ENCODE data around the gene FRS2. TPM values are rescaled to one million over a fixed set of nuclear protein-coding genes. Genes with fewer than 3 reads are reported as not detected.

Gene FRS2
- total RNA-seq, 1 experiment from 2014 or later = 33.7 TPM

GRCh38 chr12:69467366-69467765 is 2.8 kb upstream of the FRS2 start:
- no peak overlapping the region for H2BK12ac ChIP-seq (ENCODE audit: insufficient read length, low read depth, low read length)
- H3K9ac ChIP-seq (ENCODE audit: extremely low read depth, insufficient read length, low read length) = peak overlapping the region; percentile 4
- H3K4ac ChIP-seq (ENCODE audit: low read depth, low read length) = no peak overlapping the region
- H2AFZ ChIP-seq (ENCODE audit: low read length) = no peak overlapping the region
- no peak overlapping the region for H3K14ac ChIP-seq (ENCODE audit: insufficient read depth, low read length)
- H2BK120ac ChIP-seq (ENCODE audit: low read depth, low read length, poor library complexity, severe bottlenecking) = no peak overlapping the region
- no peaks in the 10 kb centered on the region for H4K20me1 ChIP-seq (ENCODE audit: control insufficient read depth, insufficient read depth, insufficient read length)
- H4K91ac ChIP-seq (ENCODE audit: insufficient read length, low read depth, low read length) = no peak overlapping the region
- TF ChIP-seq, protein P1, sequence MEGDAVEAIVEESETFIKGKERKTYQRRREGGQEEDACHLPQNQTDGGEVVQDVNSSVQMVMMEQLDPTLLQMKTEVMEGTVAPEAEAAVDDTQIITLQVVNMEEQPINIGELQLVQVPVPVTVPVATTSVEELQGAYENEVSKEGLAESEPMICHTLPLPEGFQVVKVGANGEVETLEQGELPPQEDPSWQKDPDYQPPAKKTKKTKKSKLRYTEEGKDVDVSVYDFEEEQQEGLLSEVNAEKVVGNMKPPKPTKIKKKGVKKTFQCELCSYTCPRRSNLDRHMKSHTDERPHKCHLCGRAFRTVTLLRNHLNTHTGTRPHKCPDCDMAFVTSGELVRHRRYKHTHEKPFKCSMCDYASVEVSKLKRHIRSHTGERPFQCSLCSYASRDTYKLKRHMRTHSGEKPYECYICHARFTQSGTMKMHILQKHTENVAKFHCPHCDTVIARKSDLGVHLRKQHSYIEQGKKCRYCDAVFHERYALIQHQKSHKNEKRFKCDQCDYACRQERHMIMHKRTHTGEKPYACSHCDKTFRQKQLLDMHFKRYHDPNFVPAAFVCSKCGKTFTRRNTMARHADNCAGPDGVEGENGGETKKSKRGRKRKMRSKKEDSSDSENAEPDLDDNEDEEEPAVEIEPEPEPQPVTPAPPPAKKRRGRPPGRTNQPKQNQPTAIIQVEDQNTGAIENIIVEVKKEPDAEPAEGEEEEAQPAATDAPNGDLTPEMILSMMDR (conservative IDR thresholded peaks at IDR 0.05) = no peak
- no peak overlapping the region for H3T11ph ChIP-seq (ENCODE audit: low read length)
- H2BK20ac ChIP-seq (ENCODE audit: low read depth, low read length, poor library complexity, severe bottlenecking) = no peak overlapping the region
- no peaks in the 10 kb centered on the region for H3K9me3 ChIP-seq (ENCODE audit: control insufficient read depth, low read depth, low read length)
- peak overlapping the region; percentile 15 to 18; a peak in 4 of 5 replicates for H3K4me3 Mint-ChIP-seq
- no peak for DNase-seq
- peaks cover 15% of the 10 kb centered on the region for H3K79me2 ChIP-seq (ENCODE audit: insufficient read depth, low read length)
- WGBS (ENCODE audit: extremely low coverage, insufficient read length, low lambda C conversion rate) = no CpG with 5 or more reads among the region's 4 CpGs
- H3K27me3 Mint-ChIP-seq (ENCODE audit: low read depth) = no peaks in the 10 kb centered on the region
- no peaks in the 10 kb centered on the region; a peak in 2 of 7 replicates for H3K36me3 Mint-ChIP-seq (ENCODE audit: insufficient read depth in 1 of 3, low read depth in 3 of 3)
- H3K27ac Mint-ChIP-seq = peak overlapping the region in 2 of 3 experiments; percentile 87 to 90; a peak in 5 of 7 replicates
- H2BK5ac ChIP-seq (ENCODE audit: insufficient read length, low read length) = no peak overlapping the region
- 0 out of 2 replicates have a peak, but pooled peaks cover 4% of the 10 kb centered on the region for H3K4me1 ChIP-seq (ENCODE audit: insufficient read depth, low read length)
- H3K23ac ChIP-seq (ENCODE audit: insufficient read length, low read depth, low read length) = no peak overlapping the region
- peaks cover 4% of the 10 kb centered on the region for H3K23me2 ChIP-seq (ENCODE audit: insufficient read length, low read depth, low read length, poor library complexity, severe bottlenecking)
- no peaks in the 10 kb centered on the region for H3K79me1 ChIP-seq (ENCODE audit: insufficient read depth, low read depth, low read length, poor library complexity, severe bottlenecking)
- no peak overlapping the region for H3K18ac ChIP-seq (ENCODE audit: insufficient read length, low read depth, low read length)
- peaks cover 42 to 54% of the 10 kb centered on the region in 2 experiments for H3K4me1 Mint-ChIP-seq
- no peak overlapping the region for H4K8ac ChIP-seq (replicated peaks; ENCODE audit: insufficient read length, low read depth, low read length)
- no peak overlapping the region for H2BK15ac ChIP-seq (ENCODE audit: low read depth, low read length)
- H3K4me2 ChIP-seq (ENCODE audit: insufficient read depth, insufficient read length, low read length) = peak overlapping the region; percentile 8
- H3K56ac ChIP-seq (ENCODE audit: insufficient read length, low read depth, low read length) = no peak overlapping the region
- H2AK5ac ChIP-seq (ENCODE audit: insufficient read length, low read length) = no peak overlapping the region
- H3K9me3 Mint-ChIP-seq = no peaks in the 10 kb centered on the region
- no peak overlapping the region for H3K27ac ChIP-seq (ENCODE audit: insufficient read length, low read depth, low read length)
- H3K27me3 ChIP-seq (ENCODE audit: insufficient read depth, low read length) = no peaks in the 10 kb centered on the region
- no peak overlapping the region for H4K5ac ChIP-seq (ENCODE audit: insufficient read length, low read depth, low read length)
